NCI-H1105 treated with DMSO at 0.1 percent for 48 hours (cell line): ENCODE measurements around the gene GHR.
A peak's percentile ranks its signal among the peaks of the same experiment; 100 is the strongest.

Experiments
- DNase-seq: peaks from one replicate; lab custom pipeline; 2025; lab: John Stamatoyannopoulos, UW

GHR gene

GRCh38 chr5:42423285-42424165 is at the start of gene GHR:
Gene GHR, plus strand, starts transcription at chr5:42423439. Its CDS starts 142,436 bp downstream, at chr5:42565875.
- DNase-seq: peak; percentile 85

DNA sequence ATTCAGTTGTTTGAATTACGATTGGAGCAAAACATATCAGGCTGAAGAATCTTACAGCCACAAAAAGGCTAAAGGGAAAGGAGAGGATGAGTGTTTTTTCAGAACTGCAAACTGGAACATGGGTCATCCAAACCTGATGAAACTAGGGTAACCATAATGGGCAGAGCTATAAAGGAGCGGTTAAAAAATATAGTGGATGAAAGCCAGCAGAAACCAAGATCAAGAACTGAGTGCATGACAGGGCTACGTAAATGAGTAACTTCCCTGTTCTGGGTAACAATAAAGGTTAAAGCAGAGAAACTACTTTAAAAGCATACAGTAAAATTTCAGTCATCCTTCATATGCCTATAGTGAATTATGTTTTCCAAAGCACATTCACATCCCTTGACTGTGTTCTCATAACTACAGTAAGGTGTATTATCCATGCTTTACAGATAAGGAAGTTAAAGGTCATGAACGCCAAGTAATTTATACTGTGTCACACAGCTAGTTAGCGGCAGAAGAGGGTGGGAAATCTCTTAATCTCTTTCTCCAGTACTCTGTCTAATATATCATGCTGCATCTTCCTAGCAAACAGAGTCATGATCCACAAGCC is 48.5 kb upstream of the GHR start:
- no peak for DNase-seq

DNA sequence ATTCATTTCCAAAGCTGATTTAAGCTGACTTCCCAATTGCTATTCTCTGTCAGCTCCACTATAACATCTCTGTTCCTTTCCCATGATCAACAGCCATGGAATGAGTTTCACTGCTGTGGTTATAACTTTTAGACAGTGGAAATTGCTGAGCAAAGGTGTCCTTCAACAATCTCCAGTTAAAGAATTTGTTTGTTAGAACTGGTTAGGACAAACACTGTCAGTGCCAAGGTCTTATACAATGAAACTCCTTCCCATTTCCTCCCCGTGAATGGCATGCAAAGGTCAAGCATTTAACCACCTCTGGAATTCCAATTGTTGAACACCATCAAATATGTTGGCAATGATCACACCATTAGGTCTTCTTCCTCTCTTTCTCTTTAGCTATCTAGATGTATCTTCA is 45.7 kb upstream of the GHR start:
- DNase-seq: no peak

DNA sequence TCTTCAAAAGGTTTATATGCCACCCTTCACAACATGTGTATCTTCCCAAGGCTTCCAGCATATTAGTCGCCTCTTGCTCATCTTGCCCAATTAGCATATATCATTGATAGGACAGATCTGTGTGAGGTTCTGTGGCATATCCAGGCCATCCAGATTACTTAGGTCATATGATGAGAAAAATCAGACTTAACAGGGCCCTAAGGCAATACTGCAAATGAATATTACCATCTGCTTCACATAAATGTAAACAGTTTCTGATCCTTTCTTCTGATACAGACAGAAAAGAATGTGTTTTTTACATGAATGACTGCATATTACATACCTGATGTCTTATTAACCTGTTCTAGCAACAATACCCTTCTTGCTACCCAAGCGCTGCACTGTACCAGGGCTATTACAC is 41.3 kb upstream of the GHR start:
- DNase-seq: no peak

GRCh38 chr5:42387563-42387962 is 35.7 kb upstream of the GHR start:
- DNase-seq: no peak

- DNase-seq: no peak
Observed at GRCh38 chr5:42390115-42390514, 33.1 kb upstream of the GHR start.

- no peak for DNase-seq
Observed at GRCh38 chr5:42392917-42393316, 30.3 kb upstream of the GHR start.

DNA sequence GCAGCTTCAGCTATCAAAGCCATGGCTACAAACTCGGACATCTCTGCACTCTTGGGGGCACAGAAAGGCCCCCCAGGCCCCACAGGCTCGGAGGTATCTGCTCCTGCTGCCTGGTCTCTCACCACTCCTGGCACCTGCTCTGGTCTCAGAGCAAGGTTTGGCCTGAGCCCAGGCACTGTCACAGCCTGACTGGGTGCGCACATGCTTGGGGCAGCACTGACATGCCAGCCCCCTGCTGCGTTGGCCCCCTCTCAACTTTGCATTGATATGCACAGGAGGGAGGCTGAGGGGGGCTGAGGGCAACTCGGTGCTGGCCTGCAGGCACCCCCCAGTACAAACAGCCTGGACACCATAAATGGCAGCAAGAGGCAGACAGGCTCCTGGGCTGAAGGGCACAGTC is 27.1 kb upstream of the GHR start:
- no peak for DNase-seq

DNA sequence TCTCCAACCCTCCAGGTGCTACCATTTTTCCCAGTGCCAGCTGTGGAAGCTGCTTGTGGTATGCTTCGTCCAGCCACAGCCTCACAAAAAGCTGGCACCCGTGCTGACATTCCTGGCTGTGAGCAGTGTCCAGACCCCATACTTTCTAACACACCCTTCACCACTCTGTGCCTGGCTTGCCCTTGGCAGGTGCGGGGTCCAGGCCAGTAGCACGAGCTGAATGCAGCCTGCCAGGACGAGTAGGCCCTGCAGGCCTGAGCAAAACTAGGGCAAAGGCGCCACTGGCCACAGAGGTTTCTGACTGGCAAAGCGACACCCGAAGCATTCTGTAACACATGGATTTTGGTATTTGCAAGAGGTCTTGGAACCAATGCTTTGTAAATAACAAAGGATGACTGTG is 26.0 kb upstream of the GHR start:
- DNase-seq: no peak

GRCh38 chr5:42399702-42400101 is 23.5 kb upstream of the GHR start:
- DNase-seq: no peak

- no peak for DNase-seq
Observed at GRCh38 chr5:42400474-42400873, 22.8 kb upstream of the GHR start.

DNA sequence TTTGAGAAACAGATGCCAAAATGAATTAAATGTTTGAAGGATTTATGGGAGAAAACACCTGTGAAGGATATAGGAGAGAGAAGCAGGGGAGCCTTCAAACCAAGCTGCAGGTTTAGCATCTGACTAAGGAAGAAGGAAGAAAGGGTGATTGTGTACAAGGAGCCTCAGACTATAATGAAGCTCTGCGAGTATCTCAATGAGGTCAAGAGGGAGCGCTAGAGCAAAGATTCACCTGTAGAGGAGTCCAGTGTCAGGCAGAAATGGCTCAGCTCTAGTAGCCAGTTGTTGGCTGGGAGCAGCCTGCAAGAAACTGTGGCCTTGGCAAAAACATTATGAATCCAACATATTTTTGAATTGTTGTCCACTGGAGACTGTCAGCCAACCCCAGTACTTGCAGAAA is 20.0 kb upstream of the GHR start:
- DNase-seq: no peak

- no peak for DNase-seq
Observed at GRCh38 chr5:42404366-42404765, 18.9 kb upstream of the GHR start.

- DNase-seq: no peak
Observed at GRCh38 chr5:42419294-42419693, 3.9 kb upstream of the GHR start.

DNA sequence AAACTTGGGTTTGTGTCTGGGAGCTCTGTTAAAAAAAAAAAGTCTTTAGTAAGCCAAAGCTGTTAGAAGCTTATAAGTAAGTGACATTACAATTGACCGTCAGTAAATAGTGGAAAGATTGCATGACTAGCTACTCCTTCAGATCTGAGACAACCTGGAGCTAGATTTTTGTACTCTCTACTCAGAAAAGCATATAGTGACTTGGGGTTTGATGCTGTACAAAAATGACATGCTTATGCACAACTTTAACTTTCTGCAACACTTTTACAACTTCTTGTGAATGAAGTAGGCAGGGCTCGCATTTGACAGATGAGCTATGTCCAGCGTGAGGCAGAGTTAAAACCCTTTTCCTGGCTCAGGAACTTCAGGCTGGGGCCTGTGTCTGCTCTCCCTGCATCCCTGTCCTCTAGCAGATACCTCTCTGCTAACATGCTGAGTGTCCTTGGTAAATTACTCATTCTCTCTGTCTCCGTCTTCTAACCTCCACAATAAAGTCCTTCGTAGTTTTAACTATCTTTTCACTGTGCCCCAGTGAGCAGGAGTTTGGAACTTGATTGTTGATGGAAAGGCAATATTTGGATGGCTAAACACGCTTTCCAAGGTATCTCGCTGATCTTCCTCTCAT is 471 bp upstream of the GHR start:
- no peak for DNase-seq

GRCh38 chr5:42426016-42426415 is 2.8 kb downstream of the GHR start:
- no peak for DNase-seq

GRCh38 chr5:42429694-42430093 is 6.5 kb downstream of the GHR start:
- DNase-seq: no peak

DNA sequence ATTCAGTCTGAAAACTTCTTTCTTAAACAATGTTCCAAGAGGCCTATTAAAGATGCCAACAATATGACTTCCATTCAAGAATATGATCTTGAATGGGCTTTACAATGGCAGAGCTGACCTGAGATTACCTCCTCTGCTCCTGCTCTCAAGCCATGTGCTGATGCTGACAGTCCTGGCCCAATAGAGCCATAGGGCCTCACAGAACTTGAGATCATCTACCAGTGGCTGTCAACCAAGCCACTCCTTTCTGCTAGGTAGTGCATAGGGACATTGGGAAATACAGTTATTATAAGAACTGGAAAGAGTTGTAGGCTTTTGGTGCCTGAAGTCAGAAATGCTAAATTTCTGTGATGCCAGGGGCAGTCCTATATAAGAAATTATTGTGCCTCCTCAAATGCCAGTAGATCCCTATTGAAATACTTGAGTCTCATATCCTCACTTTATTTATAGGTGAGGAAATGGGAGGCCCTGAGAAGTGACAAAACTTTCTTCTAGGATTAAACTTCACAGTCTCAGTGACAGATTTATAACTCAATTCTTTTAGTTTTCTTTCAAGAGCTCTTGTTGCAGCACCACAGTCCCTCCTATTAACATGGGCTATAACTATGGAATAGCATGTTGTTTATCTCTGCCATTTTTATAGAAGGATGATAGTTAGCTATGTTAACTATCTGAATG is 10.9 kb downstream of the GHR start:
- no peak for DNase-seq

DNA sequence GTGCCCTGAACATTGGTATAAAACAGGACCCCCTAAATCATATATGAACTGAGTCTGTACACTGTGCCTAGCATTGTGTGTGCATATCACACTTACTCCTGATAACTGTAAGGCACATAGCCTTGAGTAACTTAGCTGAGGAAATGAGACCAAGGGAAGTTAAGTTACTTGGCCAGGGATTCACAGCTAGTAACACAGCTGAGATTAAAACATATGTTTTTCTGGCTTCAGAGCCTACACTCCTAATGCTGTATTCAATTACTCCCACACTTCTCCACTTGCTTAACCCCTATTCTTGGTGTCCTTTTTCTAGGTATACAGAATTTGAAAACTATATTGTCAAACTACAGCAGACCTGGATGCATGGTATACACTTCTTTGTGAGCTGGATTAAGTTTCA is 12.8 kb downstream of the GHR start:
- no peak for DNase-seq

GRCh38 chr5:42454216-42454995 is 31.2 kb downstream of the GHR start:
- DNase-seq: no peak

- DNase-seq: no peak
Observed at GRCh38 chr5:42461033-42461432, 37.8 kb downstream of the GHR start.

DNA sequence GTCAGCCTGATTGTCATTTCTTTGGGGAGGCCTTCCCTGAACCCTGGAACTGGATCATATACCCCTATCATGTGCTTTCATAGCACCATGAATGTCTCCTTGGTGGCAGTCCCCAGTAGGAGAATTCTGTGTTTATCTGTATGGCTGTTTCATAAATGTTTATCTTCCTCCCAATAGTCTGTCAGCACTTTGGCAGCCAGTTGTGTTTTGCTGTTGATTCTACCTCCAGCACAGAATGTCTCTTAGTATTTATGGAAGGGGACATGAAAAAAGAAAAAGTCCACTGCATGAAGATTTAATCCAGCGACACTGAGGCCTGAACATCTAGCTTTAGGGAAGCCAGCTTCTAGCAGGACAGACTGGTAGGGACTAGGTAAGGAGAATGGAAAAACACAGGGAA is 38.3 kb downstream of the GHR start:
- no peak for DNase-seq
